HepG2 (cell line): ENCODE results near the gene DACT2. TPM values are rescaled to one million over a fixed set of nuclear protein-coding genes. Genes with fewer than 3 reads are reported as not detected.

Experiments used
- ATF7 ChIP-seq, 2 experiments: fragments of 450-650 bp in 1 of 2; sonication (generic) in 1 of 2; formaldehyde crosslinking in 1 of 2; IDR thresholded peaks; 2 replicates each; pipeline versions ENCODE4 v1.4.0 to v1.6.1; 2016 to 2020; ENCODE audit warnings: antibody characterized with exemption in 1 of 2, mild to moderate bottlenecking in 1 of 2, missing genetic modification reagents in 1 of 2
- CBX1 ChIP-seq: IDR thresholded peaks from one replicate; pipeline ENCODE4 v1.6.1; 2016; ENCODE audit warnings: antibody characterized with exemption, low read depth
- E2F2 ChIP-seq: sonication (generic); formaldehyde crosslinking; IDR thresholded peaks from 2 replicates; pipeline ENCODE4 v1.4.0; 2020; ENCODE audit warnings: missing genetic modification reagents, borderline replicate concordance
- FIP1L1 ChIP-seq: fragments of 200-400 bp; formaldehyde crosslinking; IDR thresholded peaks from 2 replicates; pipeline ENCODE4 v1.6.1; 2018; ENCODE audit warnings: low read depth, mild to moderate bottlenecking, low read length, moderate library complexity, borderline replicate concordance; ENCODE audit not compliant: insufficient read depth
- GTF2F1 ChIP-seq: fragments of 150-350 bp; IDR thresholded peaks from 2 replicates; pipeline ENCODE4 v1.6.1; 2014; ENCODE audit warnings: low read length
- ISX ChIP-seq: sonication (generic); formaldehyde crosslinking; conservative IDR thresholded peaks from 2 replicates; pipeline ENCODE4 v1.5.0; 2020; ENCODE audit warnings: missing genetic modification reagents
- KAT2B ChIP-seq: fragments of 150-350 bp; IDR thresholded peaks from 2 replicates; pipeline ENCODE4 v1.6.1; 2014; ENCODE audit warnings: low read depth, low read length, borderline replicate concordance
- KLF15 ChIP-seq: sonication (generic); formaldehyde crosslinking; IDR thresholded peaks from 2 replicates; pipeline ENCODE4 v1.8.1; 2023; ENCODE audit warnings: borderline replicate concordance, mild to moderate bottlenecking, inconsistent platforms, missing genetic modification reagents, mixed read lengths
- MATR3 ChIP-seq: sonication (generic); formaldehyde crosslinking; IDR thresholded peaks from 2 replicates; pipeline ENCODE4 v1.4.0; 2020; ENCODE audit warnings: missing genetic modification reagents
- MYC ChIP-seq: sonication (generic); formaldehyde crosslinking; IDR thresholded peaks from 2 replicates; pipeline ENCODE4 v1.9.0; 2021; ENCODE audit warnings: missing genetic modification reagents, borderline replicate concordance
- RCOR2 ChIP-seq: IDR thresholded peaks from 2 replicates; pipeline ENCODE4 v1.6.1; 2016; ENCODE audit warnings: missing biosample characterization, missing genetic modification reagents
- ZBTB21 ChIP-seq: sonication (generic); formaldehyde crosslinking; IDR thresholded peaks from 2 replicates; pipeline ENCODE4 v1.4.0; 2020; ENCODE audit warnings: missing genetic modification reagents
- ZIK1 ChIP-seq: sonication (generic); formaldehyde crosslinking; IDR thresholded peaks from 2 replicates; pipeline ENCODE4 v1.5.0; 2020; ENCODE audit warnings: mild to moderate bottlenecking, low read depth, missing genetic modification reagents, borderline replicate concordance
- ZNF614 ChIP-seq: IDR thresholded peaks from 2 replicates; pipeline ENCODE4 v1.6.1; 2018; ENCODE audit warnings: missing biosample characterization, missing genetic modification reagents, inconsistent platforms, borderline replicate concordance
- ZNF788 ChIP-seq: sonication (generic); formaldehyde crosslinking; IDR thresholded peaks from 2 replicates; pipeline ENCODE4 v1.5.0; 2020; ENCODE audit warnings: mild to moderate bottlenecking, missing genetic modification reagents, borderline replicate concordance
- ZNF883 ChIP-seq: sonication (generic); formaldehyde crosslinking; IDR thresholded peaks from 2 replicates; pipeline ENCODE4 v1.5.1; 2020; ENCODE audit warnings: mild to moderate bottlenecking, missing genetic modification reagents; ENCODE audit errors: not compliant biosample characterization
- ZSCAN20 ChIP-seq: sonication (generic); formaldehyde crosslinking; IDR thresholded peaks from 2 replicates; pipeline ENCODE4 v1.4.0; 2020; ENCODE audit warnings: missing genetic modification reagents, mild to moderate bottlenecking, borderline replicate concordance
- polyA plus RNA-seq, 8 experiments: library from polyadenylated mRNA; depleted of rRNA in 3 of 8; stranded (reverse) in 7 of 8; unstranded in 1 of 8; fragments of >200 nt; fragmentation: Illumina TruSeq in 4 of 8; extraction: Trizol in 4 of 8; gene quantifications; 2 replicates each; pipeline versions ENCODE4 v1.2.1 to v1.2.3, GENCODE V29; 2011 to 2016; ENCODE audit warnings: low read depth in 4 of 8, missing spikeins in 1 of 8, mixed read lengths in 1 of 8; ENCODE audit not compliant: insufficient read depth in 1 of 8
- total RNA-seq, 5 experiments: library from RNA; depleted of rRNA; stranded (reverse); fragments of >200 nt; fragmentation: Illumina TruSeq; extraction: Trizol; gene quantifications; 2 replicates each; pipeline ENCODE4 v1.2.3, GENCODE V29; 2016; ENCODE audit warnings: low read depth in 1 of 5
- TF ChIP-seq, protein P1 (sequence below): IDR thresholded peaks from 2 replicates; pipeline ENCODE4 v1.6.1; 2016; ENCODE audit warnings: low read depth, borderline replicate concordance
- TF ChIP-seq, protein P2 (sequence below): sonication (generic); formaldehyde crosslinking; IDR thresholded peaks from 2 replicates; pipeline ENCODE4 v1.4.0; 2020; ENCODE audit warnings: mild to moderate bottlenecking, low read depth, missing genetic modification reagents
- TF ChIP-seq, protein P3 (sequence below): sonication (generic); formaldehyde crosslinking; IDR thresholded peaks from 2 replicates; pipeline ENCODE4 v1.9.0; 2021; ENCODE audit warnings: missing genetic modification reagents, borderline replicate concordance
- TF ChIP-seq, protein P4 (sequence below): sonication (generic); formaldehyde crosslinking; IDR thresholded peaks from 2 replicates; pipeline ENCODE4 v1.5.0; 2020; ENCODE audit warnings: missing genetic modification reagents, mild to moderate bottlenecking, borderline replicate concordance

The DACT2 gene
- total and polyA plus RNA-seq, 2 of the 13 experiments (the other 11 are each of a cell fraction or from before 2014, with no cell fraction given) = 0.15 TPM; not detected in 1

DNA sequence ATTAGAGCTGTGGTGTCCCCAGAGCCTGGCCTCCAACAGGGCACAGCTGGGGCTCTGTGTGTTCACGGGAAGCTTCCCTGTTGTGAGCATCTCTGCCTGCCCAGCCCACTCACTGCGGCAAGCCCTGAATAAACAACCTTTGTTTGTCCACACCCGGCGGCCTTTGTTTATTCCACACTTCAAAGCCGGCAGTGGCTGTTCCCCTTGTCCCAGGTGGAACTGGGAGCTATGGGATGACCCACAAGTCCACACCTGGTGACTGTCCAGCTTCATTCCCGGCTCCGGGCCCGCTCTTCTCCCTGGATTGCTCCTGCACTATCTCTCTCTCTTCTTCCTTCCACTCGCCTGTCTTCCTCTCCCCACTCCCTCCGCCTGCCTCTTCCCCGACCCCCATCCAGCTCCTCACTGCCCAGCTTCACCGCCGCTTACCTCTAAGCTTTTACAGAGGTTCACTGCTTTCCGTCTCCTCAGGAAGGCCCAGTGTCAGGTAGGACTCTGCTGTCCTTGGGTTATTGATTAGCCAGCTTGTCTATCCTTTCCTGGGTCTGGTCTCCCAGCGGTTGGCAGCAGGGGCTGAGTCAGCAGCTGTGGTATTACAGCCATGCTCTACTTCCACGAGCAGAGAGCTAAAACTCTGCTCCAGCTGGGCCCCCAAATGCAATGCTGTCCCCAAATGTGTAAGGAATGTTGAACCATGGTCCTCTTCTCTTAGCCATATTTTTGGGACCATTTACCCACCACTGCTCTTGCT, 17.8 kb downstream of the DACT2 start (continued):
- TF ChIP-seq, protein P1, sequence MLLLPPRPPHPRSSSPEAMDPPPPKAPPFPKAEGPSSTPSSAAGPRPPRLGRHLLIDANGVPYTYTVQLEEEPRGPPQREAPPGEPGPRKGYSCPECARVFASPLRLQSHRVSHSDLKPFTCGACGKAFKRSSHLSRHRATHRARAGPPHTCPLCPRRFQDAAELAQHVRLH (CRISPR knock-in tag) = peak; percentile 71; the same call in 1 of the 2 replicates
- TF ChIP-seq MATR3 (CRISPR knock-in tag) (no peak), MYC (CRISPR knock-in tag) (peak; percentile 63; the same call in 1 of the 2 replicates), ZSCAN20 (CRISPR knock-in tag) (peak; percentile 82; the same call in 1 of the 2 replicates), RCOR2 (CRISPR knock-in tag) (peak; percentile 64; the same call in 1 of the 2 replicates), CBX1 (no peak), ATF7 (IDR thresholded peaks at IDR 0.05) (no peak), ATF7 (CRISPR knock-in tag; IDR thresholded peaks at IDR 0.05) (no peak; the same call in 1 of the 2 replicates), KLF15 (CRISPR knock-in tag) (no peak), FIP1L1 (no peak), ZIK1 (CRISPR knock-in tag) (no peak), KAT2B (no peak), ZNF614 (CRISPR knock-in tag) (peak; percentile 78; the same call in 1 of the 2 replicates), GTF2F1 (no peak), ISX (no peak), ZNF883 (CRISPR knock-in tag) (no peak), ZBTB21 (CRISPR knock-in tag) (no peak), E2F2 (no peak; the same call in 1 of the 2 replicates), ZNF788 (CRISPR knock-in tag) (peak; percentile 63)
- TF ChIP-seq, protein P2, sequence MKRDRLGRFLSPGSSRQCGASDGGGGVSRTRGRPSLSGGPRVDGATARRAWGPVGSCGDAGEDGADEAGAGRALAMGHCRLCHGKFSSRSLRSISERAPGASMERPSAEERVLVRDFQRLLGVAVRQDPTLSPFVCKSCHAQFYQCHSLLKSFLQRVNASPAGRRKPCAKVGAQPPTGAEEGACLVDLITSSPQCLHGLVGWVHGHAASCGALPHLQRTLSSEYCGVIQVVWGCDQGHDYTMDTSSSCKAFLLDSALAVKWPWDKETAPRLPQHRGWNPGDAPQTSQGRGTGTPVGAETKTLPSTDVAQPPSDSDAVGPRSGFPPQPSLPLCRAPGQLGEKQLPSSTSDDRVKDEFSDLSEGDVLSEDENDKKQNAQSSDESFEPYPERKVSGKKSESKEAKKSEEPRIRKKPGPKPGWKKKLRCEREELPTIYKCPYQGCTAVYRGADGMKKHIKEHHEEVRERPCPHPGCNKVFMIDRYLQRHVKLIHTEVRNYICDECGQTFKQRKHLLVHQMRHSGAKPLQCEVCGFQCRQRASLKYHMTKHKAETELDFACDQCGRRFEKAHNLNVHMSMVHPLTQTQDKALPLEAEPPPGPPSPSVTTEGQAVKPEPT (CRISPR knock-in tag) = no peak
- TF ChIP-seq, protein P3, sequence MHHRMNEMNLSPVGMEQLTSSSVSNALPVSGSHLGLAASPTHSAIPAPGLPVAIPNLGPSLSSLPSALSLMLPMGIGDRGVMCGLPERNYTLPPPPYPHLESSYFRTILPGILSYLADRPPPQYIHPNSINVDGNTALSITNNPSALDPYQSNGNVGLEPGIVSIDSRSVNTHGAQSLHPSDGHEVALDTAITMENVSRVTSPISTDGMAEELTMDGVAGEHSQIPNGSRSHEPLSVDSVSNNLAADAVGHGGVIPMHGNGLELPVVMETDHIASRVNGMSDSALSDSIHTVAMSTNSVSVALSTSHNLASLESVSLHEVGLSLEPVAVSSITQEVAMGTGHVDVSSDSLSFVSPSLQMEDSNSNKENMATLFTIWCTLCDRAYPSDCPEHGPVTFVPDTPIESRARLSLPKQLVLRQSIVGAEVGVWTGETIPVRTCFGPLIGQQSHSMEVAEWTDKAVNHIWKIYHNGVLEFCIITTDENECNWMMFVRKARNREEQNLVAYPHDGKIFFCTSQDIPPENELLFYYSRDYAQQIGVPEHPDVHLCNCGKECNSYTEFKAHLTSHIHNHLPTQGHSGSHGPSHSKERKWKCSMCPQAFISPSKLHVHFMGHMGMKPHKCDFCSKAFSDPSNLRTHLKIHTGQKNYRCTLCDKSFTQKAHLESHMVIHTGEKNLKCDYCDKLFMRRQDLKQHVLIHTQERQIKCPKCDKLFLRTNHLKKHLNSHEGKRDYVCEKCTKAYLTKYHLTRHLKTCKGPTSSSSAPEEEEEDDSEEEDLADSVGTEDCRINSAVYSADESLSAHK = no peak
- TF ChIP-seq, protein P4, sequence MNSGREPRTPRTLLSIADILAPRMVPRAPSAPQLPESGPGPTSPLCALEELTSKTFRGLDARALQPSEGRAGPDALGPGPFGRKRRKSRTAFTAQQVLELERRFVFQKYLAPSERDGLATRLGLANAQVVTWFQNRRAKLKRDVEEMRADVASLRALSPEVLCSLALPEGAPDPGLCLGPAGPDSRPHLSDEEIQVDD (CRISPR knock-in tag) = no peak
